OCI-LY7 (cell line): ENCODE measurements around the gene PARVB.

Source experiments
- CTCF ChIP-seq: fragments of 200-600 bp; sonication (generic); conservative IDR thresholded peaks from 2 replicates; pipeline ENCODE4 v1.5.1; 2014; ENCODE audit warnings: mild to moderate bottlenecking, antibody characterized with exemption, low read length, moderate library complexity, mixed read lengths
- EZH2phosphoT487 ChIP-seq: fragments of 200-600 bp; sonication (generic); IDR thresholded peaks from 2 replicates; pipeline ENCODE4 v1.6.1; 2018; ENCODE audit warnings: low read depth, borderline replicate concordance, mild to moderate bottlenecking, mixed run types, antibody characterized with exemption, low read length, moderate library complexity, mixed read lengths

DNA sequence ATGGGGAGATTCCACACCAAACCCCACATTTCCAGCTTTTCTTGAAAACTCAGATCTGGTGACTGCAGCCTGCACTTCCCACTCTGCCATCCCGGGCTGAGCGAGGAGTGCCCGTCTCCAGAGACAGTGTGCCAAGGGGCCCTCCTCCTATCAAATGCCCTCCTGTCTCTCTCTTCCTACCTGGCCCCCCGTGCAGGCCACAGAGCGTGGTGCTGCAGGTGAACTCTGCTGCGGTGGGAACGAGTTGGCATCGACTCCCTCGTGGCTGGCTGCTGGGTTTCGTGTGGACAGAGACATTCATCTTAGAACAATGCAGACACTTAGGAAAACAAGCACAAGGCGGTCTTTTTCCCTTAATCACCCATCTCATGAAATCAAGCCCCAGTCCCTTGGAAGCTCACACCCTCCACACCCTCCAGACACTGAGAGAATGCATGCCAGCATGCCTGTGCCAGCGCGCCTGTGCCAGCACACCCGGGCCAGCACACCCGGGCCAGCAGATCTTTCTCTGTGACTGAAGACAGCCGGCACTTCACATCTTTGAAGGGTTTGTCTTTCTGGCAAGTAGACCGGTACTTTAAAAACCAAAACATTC is 65.0 kb downstream of the PARVB start:
- TF ChIP-seq CTCF (no peak), EZH2phosphoT487 (no peak)
